Measurements from ENCODE around the gene ANKRD44. TPM values are rescaled to one million over a fixed set of nuclear protein-coding genes. Genes with fewer than 3 reads are reported as not detected.

Gene ANKRD44
- total and polyA plus RNA-seq, 2 of the 8 experiments (the other 6 are each of a cell fraction or from before 2014, with no cell fraction given) = 1.2 to 1.3 TPM

GRCh38 chr2:196949116-196949515 is 361.5 kb downstream of the ANKRD44 start:
- no peaks in the 10 kb centered on the region for H4K20me1 ChIP-seq (replicated peaks in 1 of 2; ENCODE audit: control insufficient read depth in 1 of 2, insufficient read depth in 2 of 2, low read length in 2 of 2)
- H3K27me3 ChIP-seq (replicated peaks in 1 of 4; ENCODE audit: control insufficient read depth in 3 of 4, extremely low read depth in 1 of 4, insufficient read depth in 3 of 4, low read length in 3 of 4) = no peaks in the 10 kb centered on the region
- H2AFZ ChIP-seq (ENCODE audit: low read length) = no peak overlapping the region
- no peaks in the 10 kb centered on the region for H3K9me3 ChIP-seq (ENCODE audit: insufficient read depth in 2 of 2, low read depth in 1 of 2, low read length in 1 of 2)
- peaks cover 0 to 4% (median 1%) of the 10 kb centered on the region in 4 experiments; a peak in 2 of 7 replicates for H3K4me1 ChIP-seq (replicated peaks in 1 of 4; ENCODE audit: control insufficient read depth in 3 of 4, insufficient read depth in 4 of 4, low read length in 3 of 4)
- H4K91ac ChIP-seq (replicated peaks; ENCODE audit: insufficient read length, low read length) = no peak overlapping the region
- FAIRE-seq = no peak
- peak overlapping the region; percentile 85 for H3K4ac ChIP-seq (replicated peaks; ENCODE audit: insufficient read length, low read depth, low read length)
- no peak overlapping the region for H3K4me2 ChIP-seq (ENCODE audit: insufficient read depth in 1 of 2, low read depth in 2 of 2, low read length in 2 of 2)
- no peaks in the 10 kb centered on the region for H3K79me2 ChIP-seq (ENCODE audit: control insufficient read depth in 1 of 2, insufficient read depth in 2 of 2, low read length in 2 of 2)
- H2AK5ac ChIP-seq (ENCODE audit: low read depth, low read length) = no peak overlapping the region
- no peak overlapping the region for H2BK15ac ChIP-seq (ENCODE audit: low read length)
- POLR2A ChIA-PET (ENCODE audit: partially characterized antibody) = no interaction called here
- H3K4me3 ChIP-seq (ENCODE audit: extremely low read depth in 1 of 4, insufficient read depth in 2 of 4, low read depth in 3 of 4, low read length in 4 of 4) = no peak overlapping the region
- H3K18ac ChIP-seq (ENCODE audit: extremely low read depth, low read length) = no peak overlapping the region
- no peak overlapping the region for H2BK12ac ChIP-seq (ENCODE audit: low read depth, low read length)
- no peak overlapping the region for H3K56ac ChIP-seq (replicated peaks; ENCODE audit: insufficient read length, low read depth, low read length)
- no peak overlapping the region for H4K5ac ChIP-seq (ENCODE audit: insufficient read length, low read depth, low read length)
- H3K23me2 ChIP-seq (ENCODE audit: low read depth, low read length) = no peaks in the 10 kb centered on the region
- no peak overlapping the region for H2BK5ac ChIP-seq (ENCODE audit: low read depth, low read length)
- H3K79me1 ChIP-seq (ENCODE audit: low read depth, low read length) = no peaks in the 10 kb centered on the region
- H2BK120ac ChIP-seq (replicated peaks; ENCODE audit: low read depth, low read length) = no peak overlapping the region
- WGBS, 2 experiments (ENCODE audit: extremely low coverage in 1 of 2, insufficient coverage in 1 of 2, insufficient read length in 1 of 2, insufficient replicate concordance in 2 of 2, low coverage in 1 of 2, low lambda C conversion rate in 2 of 2, missing lambda C conversion rate in 1 of 2) = 83% methylated on average over 5 of the region's 5 CpGs; no CpG with 5 or more reads in 1 of the 2 experiments
- H2BK20ac ChIP-seq (ENCODE audit: low read length) = no peak overlapping the region
- TF ChIP-seq CHD2 (IDR thresholded peaks at IDR 0.05; ENCODE audit: low read length) (no peak), POU5F1 (IDR thresholded peaks at IDR 0.05; ENCODE audit: low read depth, low read length) (no peak), NANOG (IDR thresholded peaks at IDR 0.05; ENCODE audit: insufficient read depth, low read depth, low read length, poor library complexity, severe bottlenecking) (no peak), TCF12 (IDR thresholded peaks at IDR 0.05; ENCODE audit: low read depth, low read length) (no peak), RXRA (IDR thresholded peaks at IDR 0.05; ENCODE audit: insufficient read depth, low read depth, low read length) (no peak), GABPA (IDR thresholded peaks at IDR 0.05; ENCODE audit: borderline replicate concordance, insufficient read depth, low read length) (no peak), SP4 (IDR thresholded peaks at IDR 0.05; ENCODE audit: low read length) (no peak), TAF1 (IDR thresholded peaks at IDR 0.05; ENCODE audit: low read depth, low read length) (no peak), NRF1 (IDR thresholded peaks at IDR 0.05; ENCODE audit: low read depth, low read length) (no peak), CHD1 (IDR thresholded peaks at IDR 0.05; ENCODE audit: low read depth, low read length) (no peak)
- H3K27ac ChIP-seq (ENCODE audit: low read depth, low read length) = no peak overlapping the region
- H3K23ac ChIP-seq (ENCODE audit: insufficient read length) = no peak overlapping the region
- no peaks in the 10 kb centered on the region for H3K36me3 ChIP-seq (ENCODE audit: control insufficient read depth in 2 of 4, insufficient read depth in 4 of 4, low read length in 3 of 4)
- CTCF ChIA-PET (ENCODE audit: partially characterized antibody) = interaction anchor here (1.0 kb wide), 1 partner anchor 44 kb away, joined by 4 read pairs; no protein-coding TSS in a partner anchor
- H3K14ac ChIP-seq (ENCODE audit: insufficient read length) = no peak overlapping the region
- no peak overlapping the region for H4K8ac ChIP-seq (ENCODE audit: extremely low read depth, insufficient read depth, low read length)
- no peak overlapping the region for H3K9ac ChIP-seq (replicated peaks in 1 of 4; ENCODE audit: extremely low read depth in 1 of 4, low read depth in 3 of 4, low read length in 3 of 4)
- no peak for DNase-seq (ENCODE audit: low read depth in 1 of 2, low spot score in 2 of 2)

All from H1 (cell line).